GM19452 (cell line): ENCODE measurements around the gene ITPA.

Experiments
- ATAC-seq: cut with Tn5 transposase; IDR thresholded peaks from one replicate; pipeline ENCODE4 v1.9.1; 2021; ENCODE audit not compliant: unreplicated experiment

Gene ITPA

DNA sequence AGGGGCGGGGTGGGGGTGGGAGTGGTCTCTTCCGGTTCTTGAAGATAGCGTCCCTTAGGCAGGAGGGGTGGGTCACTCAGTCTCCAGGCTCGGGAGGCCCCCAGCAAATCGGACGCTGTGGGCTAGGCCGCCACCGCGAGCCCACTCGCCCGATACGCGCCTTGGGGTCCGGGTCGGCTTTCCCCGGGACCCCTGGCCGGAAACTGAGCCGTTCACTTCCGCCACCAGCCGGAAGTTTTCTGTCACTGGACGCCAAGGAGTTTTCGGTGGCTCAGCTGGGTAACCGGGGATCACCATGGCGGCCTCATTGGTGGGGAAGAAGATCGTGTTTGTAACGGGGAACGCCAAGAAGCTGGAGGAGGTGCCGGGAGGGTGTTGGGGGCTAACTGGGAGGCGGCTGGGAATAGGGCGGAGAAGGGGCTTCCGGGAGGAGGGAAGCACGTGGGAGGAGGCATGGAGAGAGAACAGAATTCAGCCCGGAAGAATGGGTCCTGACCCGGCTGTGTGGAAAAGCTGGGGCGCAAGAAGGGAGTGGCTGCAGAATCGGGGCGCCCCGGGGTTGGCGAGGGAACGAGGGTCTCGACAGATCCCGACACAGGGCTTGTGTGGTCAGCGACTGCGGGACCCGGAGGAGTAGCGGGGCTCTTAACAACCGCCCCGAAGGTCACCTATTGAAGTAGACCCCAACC lies at the start of gene ITPA:
Gene ITPA (plus strand): TSS at position 242 of the 689 bp plus-strand sequence. CDS start 54 bp downstream, at position 296.
- ATAC-seq: no peak

DNA sequence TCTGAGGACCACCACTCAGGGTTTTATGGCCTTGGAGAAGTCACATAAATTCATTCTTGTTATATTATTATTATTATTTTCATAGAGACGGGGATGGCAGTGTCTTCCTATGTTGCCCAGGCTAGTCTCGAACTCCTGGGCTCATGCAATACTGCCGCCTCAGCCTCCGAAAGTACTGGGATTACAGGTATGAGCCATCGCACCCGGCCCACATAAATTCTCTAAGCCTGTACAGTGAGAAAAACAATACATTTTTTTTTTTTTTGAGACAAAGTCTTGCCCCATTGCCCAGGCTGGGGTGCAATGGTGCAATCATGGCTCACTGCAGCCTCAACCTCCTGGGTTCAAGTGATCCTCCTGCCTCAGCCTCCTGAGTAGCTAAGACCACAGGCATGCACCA lies 48.9 kb upstream of the ITPA start:
- no peak for ATAC-seq

DNA sequence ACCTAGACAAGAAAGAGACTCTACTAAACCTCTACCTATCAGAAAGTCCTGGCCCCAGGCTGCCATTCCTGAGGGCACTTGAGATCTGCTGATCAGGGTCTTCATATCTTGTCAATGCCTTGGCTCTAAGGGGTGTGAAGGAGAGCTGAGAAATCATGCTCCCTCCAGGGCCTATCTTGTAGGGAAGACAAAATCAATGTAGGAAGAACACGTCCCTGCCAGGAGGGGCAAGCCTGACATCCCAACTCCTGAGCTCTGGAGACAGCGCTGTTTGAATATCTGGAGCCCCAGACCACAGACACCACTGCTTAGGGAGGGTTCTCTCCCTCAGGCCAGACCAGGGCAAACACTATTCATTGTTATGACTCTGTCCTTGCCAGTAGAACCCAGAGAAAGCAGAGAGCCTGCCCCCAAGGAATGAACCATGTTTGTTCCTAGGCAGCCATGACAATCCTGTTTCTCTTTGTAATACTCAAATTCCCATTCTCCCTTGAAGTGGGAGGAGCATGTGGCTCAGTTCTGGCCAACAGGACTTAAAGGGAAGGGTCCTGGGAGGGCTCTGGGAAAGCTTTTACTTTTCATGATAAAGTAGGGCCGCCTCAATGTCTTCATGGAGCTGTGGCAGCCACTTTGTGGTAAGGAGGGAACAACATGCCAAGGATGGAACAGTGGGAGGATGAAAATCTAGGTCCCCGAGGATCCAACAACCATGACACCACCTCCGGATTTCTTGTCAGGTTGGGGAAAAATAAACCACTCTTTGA lies 47.8 kb upstream of the ITPA start:
- no peak for ATAC-seq

DNA sequence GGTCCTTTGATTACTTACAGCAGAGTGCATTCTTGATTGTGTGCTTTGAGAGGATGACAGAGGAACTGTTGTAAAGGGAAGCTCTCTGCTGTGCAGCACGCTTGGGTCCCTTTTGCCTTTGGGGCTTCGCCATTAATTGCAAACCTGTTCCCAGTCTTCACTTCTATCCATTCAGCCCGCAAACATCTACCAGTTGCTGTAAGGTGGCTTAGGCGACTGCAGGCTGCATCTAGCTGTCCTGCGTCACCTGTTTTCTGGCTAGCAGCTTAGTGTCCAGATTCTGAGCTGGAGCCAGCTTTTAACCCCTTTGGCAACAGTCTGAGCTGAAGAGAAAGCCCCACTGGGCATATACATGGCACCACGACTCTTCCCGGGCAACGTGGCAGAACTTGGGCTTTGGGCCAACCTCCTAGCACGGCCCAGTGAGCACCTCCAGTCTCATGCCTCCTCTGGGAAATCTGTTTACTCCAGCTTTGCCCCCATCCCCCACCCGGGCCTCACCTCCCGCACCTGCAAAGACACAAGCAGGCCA lies 47.2 kb upstream of the ITPA start:
- ATAC-seq: no peak

DNA sequence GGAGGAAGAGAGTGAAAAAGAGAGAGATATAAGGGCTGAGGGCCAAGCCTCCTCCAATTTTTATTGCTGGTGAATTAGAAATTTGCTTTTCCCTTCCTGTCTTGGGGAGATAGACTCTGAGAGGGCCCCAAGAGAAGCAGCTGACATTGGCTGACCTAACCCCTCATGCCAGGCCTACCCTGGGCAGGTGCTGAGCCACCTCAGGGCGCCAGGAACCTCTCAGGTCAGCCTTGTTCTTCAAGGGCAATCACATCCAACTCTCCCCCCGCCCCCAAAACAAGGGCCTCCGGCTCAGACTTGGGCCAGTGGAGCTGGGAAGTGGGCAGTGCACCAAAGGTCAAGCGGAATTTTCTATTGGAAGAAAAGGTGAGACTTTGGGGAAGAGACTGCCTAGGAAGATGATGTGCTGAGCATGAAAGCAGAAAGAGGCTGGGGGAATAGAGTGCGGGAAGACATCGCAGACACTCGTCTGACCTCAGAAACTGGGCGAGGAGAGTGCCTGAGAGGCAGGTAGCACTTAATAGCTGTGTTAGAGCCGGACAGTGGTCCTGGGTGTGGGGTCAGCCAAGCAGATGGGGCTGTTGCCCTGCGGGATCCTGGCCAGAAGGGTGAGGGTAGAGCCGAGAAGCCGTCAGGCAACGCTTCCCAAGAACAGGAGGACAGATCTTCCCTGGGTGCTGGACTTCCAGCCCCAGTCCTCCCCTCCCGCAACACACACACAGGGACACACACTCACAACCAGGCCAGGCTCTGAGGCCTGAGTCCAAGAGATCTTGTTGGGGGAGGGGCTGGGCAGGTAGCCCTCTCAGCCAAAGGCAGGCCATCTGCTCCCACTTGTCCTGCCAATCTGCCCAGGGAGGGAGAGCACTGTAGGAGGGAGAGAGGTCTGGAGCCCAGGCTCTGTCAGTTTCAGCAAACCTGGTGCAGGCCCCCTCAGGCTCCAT lies 45.9 kb upstream of the ITPA start:
- ATAC-seq: no peak

DNA sequence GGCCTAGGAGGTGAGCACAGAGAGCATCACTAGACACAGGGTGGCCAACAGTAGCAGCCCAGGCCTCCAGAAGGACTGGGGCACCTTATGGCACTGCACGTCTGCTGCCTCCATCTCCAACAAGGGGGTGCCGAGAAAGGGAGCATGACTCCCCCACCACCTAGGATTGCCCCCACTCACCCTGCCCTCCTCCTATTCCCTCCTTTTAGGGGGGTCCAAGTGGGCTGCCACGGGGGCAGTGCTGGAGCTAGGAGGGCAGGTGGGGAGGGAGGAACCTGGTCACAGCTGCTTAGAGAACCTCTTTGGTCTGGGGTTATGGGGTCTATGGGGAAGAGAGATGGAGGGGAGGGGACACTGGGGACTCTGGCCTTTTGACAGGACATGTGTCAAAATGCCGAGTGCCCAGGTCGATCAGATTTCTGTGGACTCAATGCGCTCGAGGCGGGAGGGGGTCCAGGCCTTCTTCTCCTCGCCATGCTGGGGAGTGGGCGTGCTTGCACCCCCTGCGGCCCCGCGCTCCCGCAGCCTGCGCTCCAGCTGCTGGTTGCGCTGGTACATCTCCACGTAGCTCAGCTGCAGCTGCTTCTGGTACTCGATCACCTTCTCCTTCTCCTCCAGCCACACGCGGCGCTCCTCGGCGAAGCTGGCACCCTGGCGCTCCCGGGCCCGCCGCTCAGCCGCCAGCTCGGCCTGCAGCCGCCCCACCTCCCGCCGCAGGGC lies 45.1 kb upstream of the ITPA start:
- no peak for ATAC-seq

DNA sequence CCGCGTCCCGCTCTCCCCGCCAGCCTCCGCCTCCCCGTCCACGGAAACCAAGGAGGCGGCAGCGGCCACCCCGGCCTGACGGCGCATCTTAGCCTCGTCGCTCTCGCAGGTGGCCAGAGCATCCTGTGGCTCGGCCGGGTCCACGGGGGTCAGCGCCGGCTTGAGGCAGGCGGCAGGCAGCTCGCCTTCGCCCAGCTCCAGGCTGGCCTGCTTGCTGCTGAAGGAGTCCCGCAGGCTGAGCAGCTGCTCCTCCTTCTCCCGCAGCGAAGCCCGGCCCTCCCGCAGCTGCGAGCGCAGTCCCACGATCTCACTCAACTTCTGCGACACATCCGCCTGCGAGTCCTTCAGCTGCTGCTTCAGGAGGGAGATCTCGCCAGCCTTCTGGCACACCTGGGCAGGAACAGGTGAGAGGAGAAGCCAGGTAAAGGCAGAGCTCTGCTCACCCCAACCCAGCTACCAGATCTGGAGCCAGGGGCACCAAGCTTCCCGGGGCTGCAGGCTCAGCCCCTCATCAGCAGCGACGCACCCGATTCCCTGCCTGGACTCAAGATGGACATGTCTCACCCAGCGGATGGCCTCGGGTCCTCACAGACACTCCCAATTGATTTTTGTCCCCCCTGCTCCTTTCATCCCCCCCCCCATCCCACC lies 44.4 kb upstream of the ITPA start:
- ATAC-seq: no peak

DNA sequence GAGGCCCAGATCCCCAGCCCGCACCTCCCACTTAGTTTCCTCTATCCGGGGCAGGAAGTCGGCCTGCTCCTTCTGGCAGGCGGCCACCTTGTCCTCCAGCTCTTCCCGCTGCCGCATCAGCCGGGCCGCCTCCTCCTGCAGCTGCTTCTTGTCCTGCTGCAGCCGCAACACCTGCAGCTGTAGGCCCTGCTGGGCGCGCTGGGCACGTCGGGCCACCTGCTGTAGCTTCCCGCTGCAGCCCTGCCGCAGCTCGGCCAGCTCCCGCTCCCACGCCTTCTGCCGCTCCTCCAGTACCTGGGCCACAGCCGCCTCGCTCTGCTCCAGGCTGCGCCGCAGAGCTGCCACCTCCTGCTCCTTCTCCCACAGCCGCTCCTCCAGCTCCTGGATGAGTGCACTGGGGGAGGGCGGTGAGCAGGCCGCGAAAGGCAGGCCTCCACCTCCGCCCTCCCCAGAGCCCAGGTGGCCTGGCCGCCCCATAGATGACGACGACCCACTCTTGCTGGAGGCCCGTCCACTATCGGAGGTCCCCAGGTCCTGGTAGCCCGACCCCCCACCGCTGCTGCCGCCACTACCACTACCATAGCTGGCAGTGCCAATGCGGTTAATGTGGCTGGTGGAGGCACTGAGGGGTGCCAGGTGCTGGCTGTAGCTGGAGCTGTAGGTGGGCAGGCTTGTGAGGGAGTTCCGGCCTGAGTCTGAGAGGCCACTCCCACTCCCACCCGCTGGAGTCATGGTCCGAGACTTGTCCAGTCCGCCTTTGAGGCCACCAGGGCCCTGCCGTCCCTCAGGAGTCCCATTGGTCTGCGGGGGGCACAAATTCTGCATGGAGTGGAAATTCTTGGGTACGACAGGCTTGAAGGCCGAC lies 43.6 kb upstream of the ITPA start:
- ATAC-seq: no peak

DNA sequence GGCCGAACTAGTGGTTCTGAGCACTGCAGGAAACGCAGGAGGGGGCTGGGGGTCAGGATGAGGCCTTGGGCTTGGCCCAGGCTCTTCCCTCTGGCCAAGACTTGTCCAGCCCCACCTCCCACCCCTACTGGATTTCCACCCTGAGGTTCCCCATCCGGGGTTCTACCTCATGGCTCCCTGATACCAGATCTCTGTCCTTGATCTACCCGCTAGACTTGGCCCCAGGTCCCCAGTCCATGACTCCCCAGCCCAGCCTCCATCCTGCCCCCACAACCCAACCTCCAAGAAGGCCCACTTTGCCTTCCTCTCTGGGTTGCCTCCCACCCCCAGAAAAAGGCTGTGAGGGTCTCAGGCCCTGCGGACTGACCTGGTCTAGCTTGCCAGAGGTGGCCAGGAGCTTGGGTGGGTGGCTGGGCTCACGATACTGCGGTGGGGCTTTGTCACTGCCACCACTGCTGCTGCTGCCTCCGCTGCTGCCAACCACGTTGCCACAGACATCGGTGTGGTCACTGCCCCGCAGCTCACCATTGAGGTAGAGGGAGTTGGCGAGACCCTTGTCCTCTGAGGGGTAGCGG lies 42.9 kb upstream of the ITPA start:
- ATAC-seq: no peak

DNA sequence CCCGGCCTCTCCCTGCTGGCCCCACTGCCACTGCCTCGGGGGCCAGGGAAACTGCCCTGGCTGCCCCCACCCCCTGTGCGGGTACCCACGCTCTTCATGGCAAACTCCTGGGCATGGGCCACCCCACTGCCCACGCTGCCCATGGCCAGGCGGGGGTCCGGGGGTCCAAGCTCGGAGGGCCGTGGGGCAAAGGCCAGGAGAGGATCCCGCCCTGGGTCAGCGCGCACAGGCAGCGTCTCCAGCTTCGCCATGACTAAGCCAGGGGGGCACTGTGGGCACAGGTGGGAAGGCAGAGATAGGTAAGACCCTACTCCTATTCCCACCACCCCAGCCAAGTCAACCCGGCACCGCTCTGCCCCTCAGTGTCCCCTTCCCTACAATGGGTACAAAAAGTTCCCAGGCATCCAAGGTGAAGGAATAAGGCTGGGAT lies 42.4 kb upstream of the ITPA start:
- ATAC-seq: no peak

DNA sequence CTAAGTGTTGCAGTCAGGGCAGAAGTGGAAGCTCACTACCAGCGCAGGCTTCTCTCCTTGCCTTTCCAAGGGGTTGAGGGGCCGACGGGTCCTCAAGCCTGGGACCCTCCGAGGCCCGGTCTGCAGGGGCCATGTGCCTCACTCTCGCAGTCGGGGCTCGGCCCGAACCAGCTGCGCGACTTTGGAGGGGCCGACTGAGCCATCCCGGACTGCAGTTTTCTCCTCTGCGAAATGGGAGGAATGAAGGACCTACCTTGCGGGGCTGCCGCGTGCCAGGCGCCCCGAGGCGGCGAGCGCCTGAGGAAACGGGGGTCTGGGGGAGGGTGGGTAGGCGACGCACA lies 41.6 kb upstream of the ITPA start:
- ATAC-seq: no peak

DNA sequence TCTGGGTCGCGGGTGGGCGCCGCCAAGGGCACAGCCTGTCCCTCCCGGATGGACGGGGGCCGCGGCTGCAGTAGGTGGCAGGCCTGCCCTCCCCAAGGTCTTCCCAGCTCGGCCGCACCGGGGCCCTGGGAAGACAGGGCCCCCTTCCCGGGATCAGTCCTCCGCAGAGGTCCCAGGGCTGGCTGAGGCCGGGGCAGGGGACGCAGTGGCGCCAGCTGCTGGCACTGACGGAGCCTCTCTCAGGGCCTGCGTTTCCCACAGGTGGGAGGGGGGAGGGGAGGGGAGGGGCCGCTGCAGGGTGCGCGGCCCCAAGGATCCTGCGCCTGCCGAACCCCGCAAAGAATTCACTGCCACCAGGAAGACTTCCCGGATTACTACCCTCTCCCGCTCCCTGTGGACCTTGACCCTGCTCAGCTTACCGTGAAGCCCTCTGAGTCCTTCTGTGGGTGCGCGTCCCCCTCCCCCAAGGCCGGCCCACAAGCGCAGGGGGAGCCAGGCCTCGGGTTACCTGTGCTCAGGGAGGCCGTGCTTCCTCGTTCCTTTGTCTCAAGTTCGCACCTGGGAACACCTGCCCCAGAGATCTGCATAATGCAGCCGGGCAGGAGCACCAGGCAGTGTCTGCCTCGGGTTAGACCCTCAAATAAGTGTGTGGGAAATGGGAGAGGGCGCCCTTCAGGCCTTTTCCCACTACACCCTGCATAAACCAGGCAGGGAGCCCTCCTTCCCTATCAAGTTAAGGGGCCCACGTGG lies 41.0 kb upstream of the ITPA start:
- ATAC-seq: no peak

DNA sequence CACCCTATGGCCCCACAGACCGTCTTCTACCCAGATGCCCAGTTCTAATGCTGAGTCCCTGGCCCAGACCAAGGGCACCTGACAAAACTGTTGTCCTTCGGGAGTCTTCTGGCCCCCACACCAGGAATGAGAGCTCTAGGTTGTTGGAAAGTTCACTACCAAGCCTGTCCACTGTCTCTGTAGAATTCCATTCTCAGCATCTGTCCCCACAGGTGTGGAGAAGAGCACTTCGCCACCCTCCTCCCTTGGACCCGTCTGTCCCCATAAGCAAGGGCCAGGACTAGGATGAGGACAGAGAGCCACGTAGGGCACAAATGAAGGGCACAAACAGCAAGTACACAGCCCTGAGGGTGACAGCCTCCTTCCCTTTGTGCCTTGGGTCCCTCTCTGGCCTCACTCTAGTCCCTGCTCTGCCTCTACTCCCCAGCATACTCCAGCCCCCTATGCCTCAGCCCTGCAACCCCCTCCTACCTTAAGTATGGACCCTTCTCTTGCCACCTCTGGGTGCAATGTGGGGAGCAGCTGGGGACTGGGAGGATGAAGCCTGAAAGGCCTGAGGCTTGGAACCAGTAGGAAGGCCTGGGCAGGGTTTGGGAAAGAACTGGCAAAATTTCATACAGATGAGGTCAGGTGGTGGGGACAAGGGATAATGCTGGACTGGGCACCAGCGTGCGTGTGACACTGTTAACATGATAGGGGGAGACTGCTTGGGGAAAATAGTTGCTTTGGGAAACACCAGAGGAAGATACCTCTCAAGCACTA lies 40.3 kb upstream of the ITPA start:
- no peak for ATAC-seq

DNA sequence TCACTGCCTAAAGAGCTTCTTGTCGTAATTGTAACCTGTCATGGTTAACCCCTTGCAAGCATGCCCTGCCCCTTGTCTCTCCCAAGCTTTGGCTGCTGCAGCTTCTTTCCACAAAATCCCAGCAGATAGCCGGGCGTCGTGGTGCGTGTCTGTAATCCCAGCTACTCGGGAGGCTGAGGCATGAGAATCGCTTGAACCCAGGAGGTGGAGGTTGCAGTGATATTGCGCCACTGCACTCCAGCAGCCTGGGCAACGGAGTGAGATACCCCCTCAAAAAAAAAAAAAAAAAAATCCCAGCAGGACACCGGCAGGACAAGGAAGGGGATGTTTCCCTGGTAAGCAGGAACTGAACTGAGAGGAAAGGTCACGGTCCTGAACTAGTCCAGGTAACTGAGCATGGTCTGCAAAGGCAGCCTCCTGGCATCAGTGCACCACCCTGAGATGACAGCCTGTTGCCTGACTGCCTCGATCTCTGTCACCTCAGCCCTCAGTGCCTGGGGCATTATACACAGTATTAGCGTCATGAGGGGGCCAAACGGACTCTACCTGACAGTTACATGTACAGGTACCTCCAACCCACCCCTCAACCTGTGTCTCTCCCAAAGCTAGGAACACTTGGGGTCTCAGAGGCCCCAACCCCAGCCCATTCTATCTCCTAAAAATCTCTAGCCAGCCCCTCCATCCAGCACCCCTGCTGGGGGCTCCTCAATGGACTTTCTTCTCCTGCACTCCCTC lies 37.7 kb upstream of the ITPA start:
- no peak for ATAC-seq

DNA sequence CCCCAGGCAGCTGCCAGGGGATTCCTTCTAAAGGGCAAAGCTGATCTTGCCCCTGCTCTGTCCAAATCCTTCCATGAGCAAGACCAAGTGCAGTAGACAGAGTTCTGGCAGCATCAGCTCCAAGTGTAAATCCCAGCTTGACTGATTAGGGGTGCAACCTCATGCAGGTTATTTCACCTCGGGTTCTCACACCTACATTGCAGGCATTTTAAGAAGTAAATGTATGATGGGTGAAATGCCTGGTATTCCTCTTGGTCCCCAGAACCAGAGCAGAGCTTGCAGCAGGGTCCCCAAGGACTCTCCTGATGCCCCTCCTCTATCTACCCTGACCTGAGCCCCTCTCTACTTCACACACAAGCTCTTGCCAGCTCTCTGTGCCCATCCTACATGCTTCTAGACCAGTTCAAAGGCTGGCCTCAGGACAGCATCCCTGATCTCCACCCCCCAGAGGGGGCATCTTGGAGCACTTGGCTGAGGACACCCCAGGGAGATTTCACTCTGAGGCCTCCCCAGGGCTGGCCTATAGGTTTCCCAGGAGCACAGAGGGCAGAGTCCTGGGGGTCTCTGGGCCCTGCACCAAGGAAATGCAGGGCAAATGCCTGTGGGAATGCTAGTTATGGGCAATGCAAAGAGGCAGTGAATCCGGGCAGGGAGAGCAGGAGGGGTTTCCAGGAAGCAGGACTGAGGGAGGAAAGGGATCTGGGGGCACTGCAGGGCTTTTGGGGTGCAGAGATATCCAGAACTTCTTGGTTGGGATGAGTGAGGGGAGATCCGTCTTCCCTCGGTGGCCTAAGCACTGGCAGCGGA lies 37.0 kb upstream of the ITPA start:
- no peak for ATAC-seq
